Neural progenitor cell (in vitro differentiated cells): ENCODE data around the gene GRK1. TPM values are rescaled to one million over a fixed set of nuclear protein-coding genes. Genes with fewer than 3 reads are reported as not detected.

Experiments
- DNase-seq: peaks from one replicate; pipeline ENCODE4 v3.0.0-alpha.2; 2016; ENCODE audit warnings: low spot score
- H2AFZ ChIP-seq: fragments of 200-600 bp; sonication (generic); replicated peaks from 2 replicates; pipeline ENCODE4 v1.6.1; 2016; ENCODE audit warnings: antibody characterized with exemption
- H3F3A ChIP-seq: fragments of 200-600 bp; sonication (generic); 2 replicates; pipeline ENCODE4 v1.6.1; 2016; ENCODE audit warnings: antibody characterized with exemption, low read depth
- H3K27ac ChIP-seq: fragments of 200-600 bp; sonication (generic); 2 replicates; pipeline ENCODE4 v1.5.1; 2016; ENCODE audit warnings: mild to moderate bottlenecking
- H3K27me3 ChIP-seq: fragments of 200-600 bp; sonication (generic); 2 replicates; pipeline ENCODE4 v1.6.1; 2016; ENCODE audit warnings: mild to moderate bottlenecking, moderate library complexity
- H3K36me3 ChIP-seq: fragments of 200-600 bp; sonication (generic); 2 replicates; pipeline ENCODE4 v1.5.1; 2016
- H3K4me1 ChIP-seq: fragments of 200-600 bp; sonication (generic); 2 replicates; pipeline ENCODE4 v1.6.1; 2016; ENCODE audit warnings: mixed run types
- H3K4me2 ChIP-seq: fragments of 200-600 bp; sonication (generic); 2 replicates; pipeline ENCODE4 v1.6.1; 2016
- H3K4me3 ChIP-seq: fragments of 200-600 bp; sonication (generic); 2 replicates; pipeline ENCODE4 v1.5.1; 2016
- H3K79me2 ChIP-seq: fragments of 200-600 bp; sonication (generic); 2 replicates; pipeline ENCODE4 v1.6.1; 2016; ENCODE audit warnings: low read depth
- H3K9ac ChIP-seq: fragments of 200-600 bp; sonication (generic); 2 replicates; pipeline ENCODE4 v1.6.1; 2016
- H3K9me3 ChIP-seq: fragments of 200-600 bp; sonication (generic); 2 replicates; pipeline ENCODE4 v1.5.1; 2016; ENCODE audit warnings: low read depth
- H4K20me1 ChIP-seq: fragments of 200-600 bp; sonication (generic); 2 replicates; pipeline ENCODE4 v1.6.1; 2016; ENCODE audit warnings: low read depth
- H3K27ac Mint-ChIP-seq: 3 replicates; pipeline ENCODE4 v1.8.0; 2021; ENCODE audit warnings: mixed read lengths
- H3K27me3 Mint-ChIP-seq: 2 replicates; pipeline ENCODE4 v1.8.0; 2022; ENCODE audit warnings: low read depth, mild to moderate bottlenecking, inconsistent platforms, moderate library complexity, mixed read lengths; ENCODE audit not compliant: insufficient read depth
- H3K36me3 Mint-ChIP-seq: 3 replicates; pipeline ENCODE4 v1.8.0; 2021; ENCODE audit warnings: mixed read lengths
- H3K4me1 Mint-ChIP-seq: 3 replicates; pipeline ENCODE4 v1.8.0; 2021; ENCODE audit warnings: mixed read lengths
- H3K4me3 Mint-ChIP-seq: 3 replicates; pipeline ENCODE4 v1.8.0; 2021; ENCODE audit warnings: mild to moderate bottlenecking, moderate library complexity, mixed read lengths
- H3K9me3 Mint-ChIP-seq: 3 replicates; pipeline ENCODE4 v1.8.0; 2020; ENCODE audit warnings: mixed read lengths
- EZH2 ChIP-seq: fragments of 200-600 bp; sonication (generic); IDR thresholded peaks from 2 replicates; pipeline ENCODE4 v1.6.1; 2017; ENCODE audit warnings: antibody characterized with exemption, mild to moderate bottlenecking, moderate library complexity
- EZH2phosphoT487 ChIP-seq: fragments of 200-600 bp; sonication (generic); IDR thresholded peaks from 2 replicates; pipeline ENCODE4 v1.6.1; 2017; ENCODE audit warnings: antibody characterized with exemption
- total RNA-seq: library from RNA; depleted of rRNA; stranded (reverse); fragments of >200 nt; gene quantifications from 2 replicates; pipeline ENCODE4 v1.2.3, GENCODE V29; 2015; ENCODE audit warnings: low replicate concordance
- TF ChIP-seq, protein P1 (sequence below): fragments of 200-600 bp; sonication (generic); IDR thresholded peaks from 2 replicates; pipeline ENCODE4 v1.5.1; 2017; ENCODE audit warnings: antibody characterized with exemption, mild to moderate bottlenecking

The GRK1 gene
- total RNA-seq, 1 donor from 2014 or later, result not detected

GRCh38 chr13:113742445-113743120 is 75.6 kb downstream of the GRK1 start:
- Histone ChIP-seq H4K20me1 (no peaks in the 10 kb centered on the region), H3K27ac (no peak overlapping the region), H3F3A (peaks cover 10% of the 10 kb centered on the region), H3K4me1 (peaks cover 3% of the 10 kb centered on the region), H3K36me3 (no peaks in the 10 kb centered on the region), H3K79me2 (no peaks in the 10 kb centered on the region), H3K9ac (no peak overlapping the region), H3K27me3 (no peaks in the 10 kb centered on the region), H3K4me3 (no peak overlapping the region), H3K4me2 (no peak overlapping the region), H3K9me3 (no peaks in the 10 kb centered on the region), H2AFZ (no peak overlapping the region)
- Mint-ChIP-seq H3K36me3 (no peaks in the 10 kb centered on the region), H3K9me3 (peaks cover 2% of the 10 kb centered on the region), H3K4me1 (peaks cover 19% of the 10 kb centered on the region), H3K27ac (no peak overlapping the region), H3K27me3 (peaks cover 8% of the 10 kb centered on the region), H3K4me3 (no peak overlapping the region)
- TF ChIP-seq, protein P1, sequence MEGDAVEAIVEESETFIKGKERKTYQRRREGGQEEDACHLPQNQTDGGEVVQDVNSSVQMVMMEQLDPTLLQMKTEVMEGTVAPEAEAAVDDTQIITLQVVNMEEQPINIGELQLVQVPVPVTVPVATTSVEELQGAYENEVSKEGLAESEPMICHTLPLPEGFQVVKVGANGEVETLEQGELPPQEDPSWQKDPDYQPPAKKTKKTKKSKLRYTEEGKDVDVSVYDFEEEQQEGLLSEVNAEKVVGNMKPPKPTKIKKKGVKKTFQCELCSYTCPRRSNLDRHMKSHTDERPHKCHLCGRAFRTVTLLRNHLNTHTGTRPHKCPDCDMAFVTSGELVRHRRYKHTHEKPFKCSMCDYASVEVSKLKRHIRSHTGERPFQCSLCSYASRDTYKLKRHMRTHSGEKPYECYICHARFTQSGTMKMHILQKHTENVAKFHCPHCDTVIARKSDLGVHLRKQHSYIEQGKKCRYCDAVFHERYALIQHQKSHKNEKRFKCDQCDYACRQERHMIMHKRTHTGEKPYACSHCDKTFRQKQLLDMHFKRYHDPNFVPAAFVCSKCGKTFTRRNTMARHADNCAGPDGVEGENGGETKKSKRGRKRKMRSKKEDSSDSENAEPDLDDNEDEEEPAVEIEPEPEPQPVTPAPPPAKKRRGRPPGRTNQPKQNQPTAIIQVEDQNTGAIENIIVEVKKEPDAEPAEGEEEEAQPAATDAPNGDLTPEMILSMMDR, result no peak
- TF ChIP-seq EZH2phosphoT487, result no peak
- no peak for TF ChIP-seq EZH2
- DNase-seq, result no peak

DNA sequence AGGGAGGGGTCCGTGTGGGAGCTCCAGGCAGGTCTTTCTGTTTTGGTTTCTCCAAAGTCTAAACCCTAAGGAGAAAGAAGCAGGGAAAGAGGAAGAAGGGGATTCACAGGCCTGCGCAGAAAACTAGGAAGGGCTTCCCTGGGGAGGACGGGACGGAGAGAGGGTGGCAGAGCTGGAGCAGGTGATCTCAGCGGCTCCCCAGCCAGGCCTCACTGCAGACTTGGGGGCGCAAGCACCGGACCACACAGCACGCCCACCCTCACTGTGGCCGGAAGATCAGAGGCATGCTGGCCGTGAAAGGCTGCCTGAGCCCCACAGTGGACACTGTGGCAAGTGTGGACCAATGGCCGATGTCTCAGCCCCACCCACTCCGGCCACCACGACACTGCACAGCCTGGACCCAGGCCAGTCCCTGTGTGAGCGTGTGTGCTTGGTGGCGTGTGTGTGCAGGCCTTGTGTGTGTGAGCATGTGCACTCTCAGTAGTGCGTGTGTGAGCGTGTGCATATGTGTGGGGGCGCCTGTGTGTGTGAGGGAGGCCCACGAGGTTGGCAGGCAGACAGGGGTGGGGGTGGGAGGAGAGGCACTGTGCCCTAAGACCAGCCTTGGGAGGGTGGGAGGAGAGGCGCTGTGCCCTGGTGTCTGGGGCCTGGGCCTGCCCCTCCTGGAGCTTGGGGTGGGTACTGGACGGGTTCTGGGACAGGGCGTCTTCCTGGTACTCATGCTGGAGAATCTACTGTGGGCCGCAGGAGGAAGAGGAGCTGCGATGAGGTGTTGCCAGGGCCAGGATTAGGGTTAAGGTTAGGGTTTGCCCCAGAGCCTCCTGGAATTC is 76.6 kb downstream of the GRK1 start:
- no peak for DNase-seq
- H3K79me2 ChIP-seq, result no peaks in the 10 kb centered on the region
- peaks cover 10% of the 10 kb centered on the region for H3K27me3 Mint-ChIP-seq
- H3K9me3 Mint-ChIP-seq, result peaks cover 2% of the 10 kb centered on the region
- H3K4me1 ChIP-seq, result peaks cover 3% of the 10 kb centered on the region
- H3K4me3 Mint-ChIP-seq, result no peak overlapping the region
- H3K27me3 ChIP-seq, result no peaks in the 10 kb centered on the region
- no peaks in the 10 kb centered on the region for H3K9me3 ChIP-seq
- H3K9ac ChIP-seq, result no peak overlapping the region
- H3K4me3 ChIP-seq, result no peak overlapping the region
- TF ChIP-seq EZH2, result no peak
- no peak for TF ChIP-seq EZH2phosphoT487
- TF ChIP-seq, protein P1, result no peak
- peaks cover 10% of the 10 kb centered on the region for H3F3A ChIP-seq
- H3K27ac ChIP-seq, result no peak overlapping the region
- H2AFZ ChIP-seq, result no peak overlapping the region
- no peak overlapping the region for H3K4me2 ChIP-seq
- H3K36me3 ChIP-seq, result no peaks in the 10 kb centered on the region
- no peaks in the 10 kb centered on the region for H4K20me1 ChIP-seq
- H3K27ac Mint-ChIP-seq, result no peak overlapping the region
- H3K4me1 Mint-ChIP-seq, result peaks cover 21% of the 10 kb centered on the region
- no peaks in the 10 kb centered on the region for H3K36me3 Mint-ChIP-seq

GRCh38 chr13:113744197-113745000 is 77.4 kb downstream of the GRK1 start:
- H4K20me1 ChIP-seq, result no peaks in the 10 kb centered on the region
- DNase-seq, result no peak
- H3K27ac Mint-ChIP-seq, result peak overlapping the region; percentile 31
- peaks cover 3% of the 10 kb centered on the region for H3K4me1 ChIP-seq
- H3K9me3 ChIP-seq, result no peaks in the 10 kb centered on the region
- H3K27ac ChIP-seq, result no peak overlapping the region
- H2AFZ ChIP-seq, result no peak overlapping the region
- no peaks in the 10 kb centered on the region for H3K36me3 Mint-ChIP-seq
- no peaks in the 10 kb centered on the region for H3K79me2 ChIP-seq
- no peak overlapping the region for H3K4me3 Mint-ChIP-seq
- no peaks in the 10 kb centered on the region for H3K27me3 ChIP-seq
- H3F3A ChIP-seq, result peaks cover 10% of the 10 kb centered on the region
- peaks cover 10% of the 10 kb centered on the region for H3K27me3 Mint-ChIP-seq
- H3K4me2 ChIP-seq, result no peak overlapping the region
- H3K4me1 Mint-ChIP-seq, result peaks cover 21% of the 10 kb centered on the region
- H3K9me3 Mint-ChIP-seq, result peaks cover 2% of the 10 kb centered on the region
- no peaks in the 10 kb centered on the region for H3K36me3 ChIP-seq
- no peak overlapping the region for H3K9ac ChIP-seq
- TF ChIP-seq, protein P1, result no peak
- TF ChIP-seq EZH2 (no peak), EZH2phosphoT487 (no peak)
- H3K4me3 ChIP-seq, result no peak overlapping the region
